HG03354 (cell line): ENCODE measurements around the gene MOK.
"Not testable (repeated sequence)": the region's sequence is repeated elsewhere in the genome, so short reads cannot be mapped to it uniquely, and the experiment has no call there.

Source experiments
- ATAC-seq: cut with Tn5 transposase; IDR thresholded peaks from one replicate; pipeline ENCODE4 v1.9.1; 2021; ENCODE audit warnings: mild to moderate bottlenecking; ENCODE audit not compliant: unreplicated experiment, poor library complexity, severe bottlenecking

MOK gene

GRCh38 chr14:102323102-102323501 is 18.1 kb upstream of the MOK start:
- no peak for ATAC-seq

DNA sequence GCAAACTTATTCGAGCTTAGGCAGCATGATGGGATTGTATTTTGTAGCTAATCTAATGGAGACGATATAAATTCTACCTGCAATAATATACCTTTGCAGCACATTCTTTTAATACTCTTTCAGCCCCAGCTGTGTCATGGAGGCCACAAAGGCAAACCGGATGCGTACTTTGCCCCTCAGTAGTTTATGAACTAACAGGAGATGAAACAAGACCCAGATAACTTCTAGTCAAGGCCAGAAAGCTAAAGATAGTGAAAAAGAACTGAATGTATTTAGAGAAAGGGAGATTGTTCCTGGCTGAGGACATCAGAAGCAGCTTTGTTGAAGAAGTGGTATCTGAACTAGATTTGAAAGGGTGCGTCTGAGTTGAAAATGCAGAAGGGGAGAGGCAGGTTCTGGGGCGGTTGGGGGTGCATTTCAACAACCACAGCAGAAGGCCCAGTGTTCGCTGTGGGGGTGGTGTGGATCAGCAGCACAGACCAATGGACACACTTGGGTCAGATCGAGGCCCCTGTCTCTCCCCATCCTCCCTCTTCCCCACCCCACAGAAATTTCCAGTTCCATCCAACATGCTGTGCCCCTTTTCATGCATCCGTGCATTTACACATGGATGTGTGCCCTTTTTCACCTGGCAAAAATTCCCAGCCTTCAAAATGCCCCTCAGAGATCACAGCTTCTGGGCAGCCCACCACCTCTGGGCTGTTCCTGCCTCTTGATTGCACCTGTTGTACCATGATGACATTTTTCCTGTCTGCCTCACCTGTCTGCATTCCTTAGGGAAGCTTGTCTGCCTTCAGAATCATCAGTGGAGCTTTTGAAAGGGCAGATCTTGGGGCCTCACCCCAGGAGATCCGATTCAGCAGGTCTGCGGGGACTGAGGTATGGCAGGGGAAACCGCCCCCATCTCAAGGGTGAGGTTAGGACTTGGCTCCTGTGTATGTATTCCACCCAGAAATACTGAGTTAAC is 16.8 kb upstream of the MOK start:
- no peak for ATAC-seq

GRCh38 chr14:102320671-102321455 is 15.9 kb upstream of the MOK start:
- no peak for ATAC-seq

DNA sequence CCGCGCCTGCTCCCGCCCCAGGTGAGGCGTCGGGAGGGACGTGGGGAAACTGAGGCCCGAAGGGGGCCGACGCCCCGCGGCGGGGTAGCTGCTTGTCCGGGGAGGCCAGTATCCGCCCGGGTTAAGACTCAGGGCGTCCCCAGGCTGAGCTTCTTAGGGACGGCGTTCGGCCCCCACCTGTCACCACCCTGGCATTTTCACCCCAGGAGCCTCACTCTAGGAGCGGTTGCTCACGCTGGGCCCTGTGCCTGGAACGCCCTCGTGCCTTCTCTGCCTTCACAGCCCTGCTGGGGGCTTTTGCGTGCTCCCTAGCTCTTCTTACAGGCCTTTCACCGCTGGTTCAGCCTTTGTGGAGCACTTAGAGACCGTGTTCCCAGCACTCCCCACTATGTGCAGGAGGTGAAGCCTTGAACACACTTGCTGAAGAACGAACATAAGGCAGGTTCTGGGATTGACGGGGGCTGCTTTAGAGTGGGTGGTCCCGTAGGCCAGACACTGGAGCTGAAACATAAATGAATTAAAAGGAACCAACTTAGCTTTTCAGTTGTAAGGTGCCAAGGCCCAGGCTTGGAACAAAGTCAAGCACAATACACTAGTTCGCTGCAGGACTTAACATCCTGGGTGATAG is 15.2 kb upstream of the MOK start:
- ATAC-seq, result peak; percentile 19

GRCh38 chr14:102319351-102320032 is 14.5 kb upstream of the MOK start, which contains the start of gene ZNF839:
Gene ZNF839, plus strand, starts transcription at chr14:102319746. Its CDS starts 20 bp downstream, at chr14:102319766.
- peak; percentile 62 for ATAC-seq

GRCh38 chr14:102318781-102319276 is 13.9 kb upstream of the MOK start:
- ATAC-seq, result no peak

GRCh38 chr14:102317564-102318248 is 12.7 kb upstream of the MOK start:
- ATAC-seq, result no peak

GRCh38 chr14:102316743-102317563 is 12.0 kb upstream of the MOK start:
- peak; percentile 62 for ATAC-seq

DNA sequence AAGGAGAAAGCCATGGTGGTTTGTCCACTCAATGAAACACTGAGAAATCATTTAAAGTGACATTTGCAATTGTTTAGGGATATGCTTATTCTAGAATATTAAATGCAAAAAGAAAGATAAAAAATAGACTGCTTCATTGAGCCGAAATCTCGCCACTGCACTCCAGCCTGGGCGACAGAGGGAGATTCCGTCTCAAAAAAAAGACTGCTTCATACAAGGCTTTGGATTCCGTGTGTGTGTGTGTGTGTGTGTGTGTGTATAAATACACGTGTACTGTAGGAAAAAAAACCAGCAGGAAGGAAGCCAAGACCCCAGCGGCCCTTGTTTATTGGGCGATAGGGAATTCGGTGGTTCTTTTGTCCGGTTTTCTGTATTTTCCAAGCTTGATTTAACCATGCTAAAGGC is 11.4 kb upstream of the MOK start:
- no peak for ATAC-seq

DNA sequence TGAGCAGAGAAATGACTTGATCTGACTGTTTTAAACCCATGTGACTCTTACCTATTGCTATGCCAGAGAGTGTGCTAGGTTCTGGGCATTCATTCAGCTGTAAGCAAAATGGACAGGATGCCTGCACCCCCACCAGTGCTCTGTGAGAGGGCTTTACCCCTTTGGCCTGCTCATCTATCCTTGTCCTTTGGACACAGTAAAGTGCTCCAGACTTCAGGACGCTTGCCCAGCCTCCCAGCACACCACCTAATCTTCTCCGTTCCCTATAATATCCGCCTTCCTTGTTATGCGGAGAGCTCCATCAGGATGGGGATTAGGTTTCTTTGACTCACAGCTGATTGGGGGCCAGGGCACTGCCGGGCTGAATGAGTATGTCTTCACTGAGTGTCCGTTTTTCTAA is 10.2 kb upstream of the MOK start:
- ATAC-seq, result no peak

GRCh38 chr14:102314242-102315011 is 9.5 kb upstream of the MOK start:
- peak; percentile 49 for ATAC-seq

GRCh38 chr14:102303664-102304063 is 1.3 kb downstream of the MOK start:
- ATAC-seq, result no peak

DNA sequence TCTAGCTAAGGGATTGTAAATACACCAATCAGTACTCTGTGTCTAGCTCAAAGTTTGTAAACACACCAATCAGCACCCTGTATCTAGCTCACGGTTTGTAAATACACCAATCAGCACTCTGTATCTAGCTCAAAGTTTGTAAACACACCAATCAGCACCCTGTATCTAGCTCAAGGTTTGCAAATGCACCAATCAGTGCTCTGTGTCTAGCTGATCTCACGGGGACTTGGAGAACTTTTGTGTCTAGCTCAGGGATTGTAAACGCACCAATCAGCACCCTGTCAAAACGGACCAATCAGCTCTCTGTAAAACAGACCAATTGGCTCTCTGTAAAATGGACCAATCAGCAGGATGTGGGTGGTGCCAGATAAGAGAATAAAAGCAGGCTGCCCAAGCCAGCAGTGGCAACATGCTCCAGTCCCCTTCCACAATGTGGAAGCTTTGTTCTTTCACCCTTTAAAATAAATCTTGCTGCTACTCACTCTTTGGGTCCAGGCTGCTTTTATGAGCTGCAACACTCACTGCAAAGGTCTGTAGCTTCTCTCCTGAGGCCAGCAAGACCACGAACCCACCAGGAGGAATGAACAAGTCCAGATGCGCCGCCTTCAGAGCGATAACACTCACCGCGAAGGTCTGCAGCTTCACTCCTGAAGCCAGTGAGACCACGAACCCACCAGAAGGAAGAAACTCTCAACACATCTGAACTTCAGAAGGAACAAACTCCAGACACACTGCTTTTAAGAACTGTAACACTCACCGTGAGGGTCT is 6.5 kb downstream of the MOK start:
- not testable (repeated sequence) for ATAC-seq

DNA sequence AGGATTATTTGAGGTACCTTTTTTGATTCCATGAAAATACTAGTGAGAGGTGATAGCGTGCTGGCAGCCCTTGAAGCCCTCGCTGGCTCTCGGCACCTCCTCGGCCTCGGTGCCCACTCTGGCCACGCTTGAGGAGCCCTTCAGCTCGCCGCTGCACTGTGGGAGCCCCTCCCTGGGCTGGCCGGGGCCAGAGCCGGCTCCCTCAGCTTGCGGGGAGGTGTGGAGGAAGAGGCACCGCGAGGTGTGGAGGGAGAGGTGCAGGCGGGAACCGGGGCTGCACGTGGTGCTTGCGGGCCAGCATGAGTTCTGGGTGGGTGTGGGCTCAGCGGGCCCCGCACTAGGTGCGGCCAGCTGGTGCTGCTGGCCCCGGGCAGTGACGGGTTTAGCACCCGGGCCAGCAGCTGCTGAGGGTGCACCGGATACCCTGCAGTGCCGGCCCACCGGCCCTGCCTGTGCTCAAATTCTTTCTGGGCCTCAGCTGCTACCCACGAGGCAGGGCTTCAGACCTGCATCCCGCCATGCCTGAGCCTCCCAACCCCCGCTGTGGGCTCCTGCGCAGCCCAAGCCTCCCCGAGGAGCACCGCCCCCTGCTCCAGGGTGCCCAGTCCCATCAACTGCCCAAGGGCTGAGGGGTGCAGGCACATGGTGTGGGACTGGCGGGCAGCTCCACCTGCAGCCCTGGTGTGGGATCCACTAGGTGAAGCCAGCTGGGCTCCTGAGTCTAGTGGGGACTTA is 7.4 kb downstream of the MOK start:
- no peak for ATAC-seq

DNA sequence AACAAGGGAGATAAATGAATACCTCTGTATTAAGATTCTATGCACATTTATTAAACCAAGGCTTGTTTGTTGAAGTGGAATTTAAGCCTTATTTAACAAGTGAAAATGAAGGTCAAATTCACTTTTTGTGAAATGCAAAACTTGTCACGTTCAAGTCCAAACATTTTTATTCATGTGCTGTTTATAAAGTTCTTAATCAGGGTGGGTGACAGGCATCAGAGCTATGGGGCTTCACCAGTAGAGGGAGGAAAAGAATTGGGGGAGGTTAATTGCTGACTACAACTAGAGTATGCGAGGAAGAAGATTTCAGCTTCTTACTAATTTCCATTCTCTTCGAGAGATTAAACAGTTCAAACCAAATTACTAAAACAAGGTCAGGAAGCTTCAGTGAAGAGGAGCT is 9.7 kb downstream of the MOK start:
- no peak for ATAC-seq

- no peak for ATAC-seq
Observed at GRCh38 chr14:102293781-102294180, 11.2 kb downstream of the MOK start.
